ENCODE results near the gene AQP10. TPM values are rescaled to one million over a fixed set of nuclear protein-coding genes. Genes with fewer than 3 reads are reported as not detected.

AQP10 gene
- total RNA-seq, 1 donor from 2014 or later, result not detected

GRCh38 chr1:154342836-154343472 is 22.1 kb downstream of the AQP10 start:
- Mint-ChIP-seq H3K4me3 (ENCODE audit: unreplicated experiment) (no peak overlapping the region), H3K9me3 (ENCODE audit: unreplicated experiment) (no peaks in the 10 kb centered on the region), H3K36me3 (ENCODE audit: unreplicated experiment) (peaks cover 72% of the 10 kb centered on the region), H3K27me3 (ENCODE audit: unreplicated experiment) (no peaks in the 10 kb centered on the region), H3K27ac (ENCODE audit: unreplicated experiment) (no peak overlapping the region), H3K4me1 (ENCODE audit: unreplicated experiment) (no peaks in the 10 kb centered on the region)
- TF ChIP-seq, protein P1, sequence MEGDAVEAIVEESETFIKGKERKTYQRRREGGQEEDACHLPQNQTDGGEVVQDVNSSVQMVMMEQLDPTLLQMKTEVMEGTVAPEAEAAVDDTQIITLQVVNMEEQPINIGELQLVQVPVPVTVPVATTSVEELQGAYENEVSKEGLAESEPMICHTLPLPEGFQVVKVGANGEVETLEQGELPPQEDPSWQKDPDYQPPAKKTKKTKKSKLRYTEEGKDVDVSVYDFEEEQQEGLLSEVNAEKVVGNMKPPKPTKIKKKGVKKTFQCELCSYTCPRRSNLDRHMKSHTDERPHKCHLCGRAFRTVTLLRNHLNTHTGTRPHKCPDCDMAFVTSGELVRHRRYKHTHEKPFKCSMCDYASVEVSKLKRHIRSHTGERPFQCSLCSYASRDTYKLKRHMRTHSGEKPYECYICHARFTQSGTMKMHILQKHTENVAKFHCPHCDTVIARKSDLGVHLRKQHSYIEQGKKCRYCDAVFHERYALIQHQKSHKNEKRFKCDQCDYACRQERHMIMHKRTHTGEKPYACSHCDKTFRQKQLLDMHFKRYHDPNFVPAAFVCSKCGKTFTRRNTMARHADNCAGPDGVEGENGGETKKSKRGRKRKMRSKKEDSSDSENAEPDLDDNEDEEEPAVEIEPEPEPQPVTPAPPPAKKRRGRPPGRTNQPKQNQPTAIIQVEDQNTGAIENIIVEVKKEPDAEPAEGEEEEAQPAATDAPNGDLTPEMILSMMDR (IDR thresholded peaks at IDR 0.05), result no peak
- DNase-seq (ENCODE audit: extremely low spot score, unreplicated experiment), result no peak

- Mint-ChIP-seq H3K27ac (ENCODE audit: unreplicated experiment) (no peak overlapping the region), H3K27me3 (ENCODE audit: unreplicated experiment) (no peaks in the 10 kb centered on the region)
These were observed 24.3 kb downstream of the AQP10 start for GRCh38 chr1:154344977-154345837.

DNA sequence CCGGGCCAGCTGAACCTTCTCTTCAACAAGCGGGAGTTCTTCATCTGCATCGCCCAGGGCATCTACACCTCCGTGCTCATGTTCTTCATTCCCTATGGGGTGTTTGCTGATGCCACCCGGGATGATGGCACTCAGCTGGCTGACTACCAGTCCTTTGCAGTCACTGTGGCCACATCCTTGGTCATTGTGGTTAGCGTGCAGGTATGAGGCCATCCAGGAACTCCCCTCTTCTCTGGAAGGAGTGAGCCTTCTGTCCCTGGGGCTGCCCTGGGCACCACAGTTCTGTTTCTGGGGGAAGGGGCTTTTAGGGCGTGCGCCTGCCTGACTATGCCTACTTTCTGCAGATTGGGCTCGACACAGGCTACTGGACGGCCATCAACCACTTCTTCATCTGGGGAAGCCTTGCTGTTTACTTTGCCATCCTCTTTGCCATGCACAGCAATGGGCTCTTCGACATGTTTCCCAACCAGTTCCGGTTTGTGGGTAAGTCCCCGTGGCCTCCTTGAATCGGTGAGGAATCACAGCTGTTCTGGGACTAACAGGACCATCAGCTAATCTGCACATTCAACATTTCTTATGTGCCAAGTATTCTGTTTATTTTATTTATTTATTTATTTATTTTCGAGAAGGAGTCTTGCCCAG is 25.5 kb downstream of the AQP10 start:
- no peaks in the 10 kb centered on the region for H3K27me3 Mint-ChIP-seq (ENCODE audit: unreplicated experiment)
- H3K4me1 Mint-ChIP-seq (ENCODE audit: unreplicated experiment), result peaks cover 4% of the 10 kb centered on the region
- no peaks in the 10 kb centered on the region for H3K9me3 Mint-ChIP-seq (ENCODE audit: unreplicated experiment)
- TF ChIP-seq, protein P1 (IDR thresholded peaks at IDR 0.05), result no peak
- no peak overlapping the region for H3K27ac Mint-ChIP-seq (ENCODE audit: unreplicated experiment)
- DNase-seq (ENCODE audit: extremely low spot score, unreplicated experiment), result no peak
- no peak overlapping the region for H3K4me3 Mint-ChIP-seq (ENCODE audit: unreplicated experiment)
- peaks cover 65% of the 10 kb centered on the region for H3K36me3 Mint-ChIP-seq (ENCODE audit: unreplicated experiment)

More at GRCh38 chr1:154344977-154345837, 24.3 kb downstream of the AQP10 start:
- TF ChIP-seq, protein P1 (IDR thresholded peaks at IDR 0.05), result peak; percentile 66
- H3K4me3 Mint-ChIP-seq (ENCODE audit: unreplicated experiment), result no peak overlapping the region
- DNase-seq (ENCODE audit: extremely low spot score, unreplicated experiment), result no peak
- peaks cover 75% of the 10 kb centered on the region for H3K36me3 Mint-ChIP-seq (ENCODE audit: unreplicated experiment)
- H3K9me3 Mint-ChIP-seq (ENCODE audit: unreplicated experiment), result no peaks in the 10 kb centered on the region
- H3K4me1 Mint-ChIP-seq (ENCODE audit: unreplicated experiment), result no peaks in the 10 kb centered on the region

GRCh38 chr1:154347961-154348360 is 27.1 kb downstream of the AQP10 start:
- peaks cover 52% of the 10 kb centered on the region for H3K36me3 Mint-ChIP-seq (ENCODE audit: unreplicated experiment)
- H3K27me3 Mint-ChIP-seq (ENCODE audit: unreplicated experiment), result no peaks in the 10 kb centered on the region
- H3K9me3 Mint-ChIP-seq (ENCODE audit: unreplicated experiment), result no peaks in the 10 kb centered on the region
- peak overlapping the region; percentile 36 for H3K27ac Mint-ChIP-seq (ENCODE audit: unreplicated experiment)
- DNase-seq (ENCODE audit: extremely low spot score, unreplicated experiment), result no peak
- H3K4me1 Mint-ChIP-seq (ENCODE audit: unreplicated experiment), result peaks cover 13% of the 10 kb centered on the region
- H3K4me3 Mint-ChIP-seq (ENCODE audit: unreplicated experiment), result no peak overlapping the region
- TF ChIP-seq, protein P1 (IDR thresholded peaks at IDR 0.05), result no peak

Measured in osteocyte (in vitro differentiated cells).